ENCODE data around the gene SFMBT1. TPM values are rescaled to one million over a fixed set of nuclear protein-coding genes. Genes with fewer than 3 reads are reported as not detected.
A peak's percentile ranks its signal among the peaks of the same experiment; 100 is the strongest.

The SFMBT1 gene
- total RNA-seq, 2 donors from 2014 or later, result 6.9 to 17.6 TPM

GRCh38 chr3:53028641-53029040 lies 17.2 kb downstream of the SFMBT1 start:
- WGBS, 2 donors, result 88 to 89% methylated on average over 7 of the region's 7 CpGs
- DNase-seq, result no peak

DNA sequence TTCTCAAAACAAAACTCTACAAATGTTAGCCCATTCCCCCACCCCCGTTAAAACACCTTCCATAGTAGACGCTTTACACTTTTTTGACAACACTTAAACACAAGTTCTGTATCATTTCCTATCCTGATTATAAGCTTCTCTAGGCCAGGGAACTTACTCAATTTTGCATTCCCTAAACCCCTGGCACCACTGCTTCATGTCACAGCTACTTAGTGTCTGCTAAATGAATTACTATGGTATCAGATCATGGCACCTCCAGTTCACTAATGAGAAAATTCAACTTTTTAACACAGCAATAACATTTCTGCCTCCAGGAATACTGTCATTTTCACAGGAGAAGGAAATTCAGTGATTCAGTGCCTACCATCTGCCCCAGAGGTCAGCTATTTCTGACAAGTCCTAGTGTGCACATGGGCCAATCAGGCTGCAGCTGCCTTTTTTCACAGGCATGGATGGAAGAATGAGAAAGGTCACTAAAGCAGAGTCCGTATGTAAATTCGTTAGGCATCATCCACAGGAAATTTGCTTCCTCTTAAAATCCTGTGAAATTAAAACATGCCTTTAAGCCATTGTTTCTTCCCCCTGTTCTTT lies 18.5 kb downstream of the SFMBT1 start:
- Histone ChIP-seq H3K27me3 (no peaks in the 10 kb centered on the region), H3K36me3 (replicated peaks in 1 of 2; ENCODE audit: insufficient read depth in 1 of 2, low read depth in 2 of 2) (no peaks in the 10 kb centered on the region), H3K4me3 (no peak overlapping the region), H3K4me1 (peaks cover 19% of the 10 kb centered on the region), H3K9me3 (no peaks in the 10 kb centered on the region), H3K27ac (peak overlapping the region; percentile 5 to 68 (median 38))
- intact Hi-C loops (cut with DNase I), result no loop called here
- no peak for TF ChIP-seq POLR2A (IDR thresholded peaks at IDR 0.05)
- TF ChIP-seq, protein P1, sequence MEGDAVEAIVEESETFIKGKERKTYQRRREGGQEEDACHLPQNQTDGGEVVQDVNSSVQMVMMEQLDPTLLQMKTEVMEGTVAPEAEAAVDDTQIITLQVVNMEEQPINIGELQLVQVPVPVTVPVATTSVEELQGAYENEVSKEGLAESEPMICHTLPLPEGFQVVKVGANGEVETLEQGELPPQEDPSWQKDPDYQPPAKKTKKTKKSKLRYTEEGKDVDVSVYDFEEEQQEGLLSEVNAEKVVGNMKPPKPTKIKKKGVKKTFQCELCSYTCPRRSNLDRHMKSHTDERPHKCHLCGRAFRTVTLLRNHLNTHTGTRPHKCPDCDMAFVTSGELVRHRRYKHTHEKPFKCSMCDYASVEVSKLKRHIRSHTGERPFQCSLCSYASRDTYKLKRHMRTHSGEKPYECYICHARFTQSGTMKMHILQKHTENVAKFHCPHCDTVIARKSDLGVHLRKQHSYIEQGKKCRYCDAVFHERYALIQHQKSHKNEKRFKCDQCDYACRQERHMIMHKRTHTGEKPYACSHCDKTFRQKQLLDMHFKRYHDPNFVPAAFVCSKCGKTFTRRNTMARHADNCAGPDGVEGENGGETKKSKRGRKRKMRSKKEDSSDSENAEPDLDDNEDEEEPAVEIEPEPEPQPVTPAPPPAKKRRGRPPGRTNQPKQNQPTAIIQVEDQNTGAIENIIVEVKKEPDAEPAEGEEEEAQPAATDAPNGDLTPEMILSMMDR (IDR thresholded peaks at IDR 0.05), result no peak
- 40 to 46% methylated on average over 4 of the region's 4 CpGs for whole genome bisulfite sequencing, 2 donors
- DNase-seq (peak; percentile 74 to 89 (median 82)), ATAC-seq (peak; percentile 90)

More at GRCh38 chr3:53028641-53029040, 17.2 kb downstream of the SFMBT1 start:
- TF ChIP-seq, protein P1 (IDR thresholded peaks at IDR 0.05), result no peak
- TF ChIP-seq POLR2A (IDR thresholded peaks at IDR 0.05), result no peak
- Histone ChIP-seq H3K4me1 (peaks cover 23% of the 10 kb centered on the region), H3K27ac (peak overlapping the region in 1 of 4 donors; percentile 55), H3K4me3 (no peak overlapping the region), H3K27me3 (no peaks in the 10 kb centered on the region), H3K9me3 (no peaks in the 10 kb centered on the region), H3K36me3 (replicated peaks in 1 of 2; ENCODE audit: insufficient read depth in 1 of 2, low read depth in 2 of 2) (no peaks in the 10 kb centered on the region)
- no peak for ATAC-seq
- intact Hi-C loops (cut with DNase I), result no loop called here

DNA sequence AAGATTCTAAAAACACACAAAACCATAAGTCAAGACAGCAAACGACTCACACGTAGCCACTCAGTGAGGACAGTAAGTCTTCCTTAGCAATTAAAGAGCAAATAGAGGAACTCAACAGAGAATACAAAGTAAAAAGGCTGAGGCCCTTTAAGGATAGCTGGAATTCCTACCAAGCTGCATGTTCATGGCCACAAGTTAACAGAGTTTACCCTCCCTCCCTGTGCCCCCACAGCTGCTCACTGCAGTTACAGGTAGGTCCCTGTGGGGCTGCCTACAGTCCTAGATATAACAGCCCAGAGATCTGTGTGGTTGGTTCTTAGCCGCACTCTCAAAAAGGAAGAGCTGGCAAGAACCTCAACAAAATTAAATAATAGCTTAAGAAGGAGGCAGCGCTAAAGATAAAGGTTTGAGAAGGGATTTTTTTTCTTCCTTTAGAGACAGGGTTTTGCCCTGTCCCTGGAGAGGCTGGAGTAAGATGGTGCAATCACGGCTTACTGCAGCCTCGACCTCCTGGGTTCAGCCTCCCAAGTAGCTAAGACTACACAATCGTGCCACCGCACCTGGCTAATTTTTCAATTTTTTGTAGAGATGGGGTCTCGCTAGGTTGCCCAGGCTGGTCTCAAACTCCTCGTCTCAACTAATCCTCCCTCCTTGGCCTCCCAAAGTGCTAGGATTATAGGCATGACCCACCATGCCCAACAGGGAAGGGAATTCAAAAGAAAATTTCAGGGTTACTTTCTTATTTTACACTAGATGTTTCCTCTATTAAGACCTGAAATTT lies 19.3 kb downstream of the SFMBT1 start:
- Histone ChIP-seq H3K4me3 (no peak overlapping the region), H3K4me1 (peaks cover 19% of the 10 kb centered on the region), H3K9me3 (no peaks in the 10 kb centered on the region), H3K27me3 (no peaks in the 10 kb centered on the region), H3K36me3 (replicated peaks in 1 of 2; ENCODE audit: insufficient read depth in 1 of 2, low read depth in 2 of 2) (no peaks in the 10 kb centered on the region), H3K27ac (peak overlapping the region in 3 of 4 donors; percentile 22 to 68 (median 55))
- DNase-seq, result peak in 1 of 4 donors; percentile 40
- WGBS, 2 donors, result 45 to 54% methylated on average over 10 of the region's 10 CpGs
- intact Hi-C loops (cut with DNase I), result no loop called here
- TF ChIP-seq, protein P1 (IDR thresholded peaks at IDR 0.05), result no peak
- no peak for TF ChIP-seq POLR2A (IDR thresholded peaks at IDR 0.05)
- peak; percentile 45 for ATAC-seq

DNA sequence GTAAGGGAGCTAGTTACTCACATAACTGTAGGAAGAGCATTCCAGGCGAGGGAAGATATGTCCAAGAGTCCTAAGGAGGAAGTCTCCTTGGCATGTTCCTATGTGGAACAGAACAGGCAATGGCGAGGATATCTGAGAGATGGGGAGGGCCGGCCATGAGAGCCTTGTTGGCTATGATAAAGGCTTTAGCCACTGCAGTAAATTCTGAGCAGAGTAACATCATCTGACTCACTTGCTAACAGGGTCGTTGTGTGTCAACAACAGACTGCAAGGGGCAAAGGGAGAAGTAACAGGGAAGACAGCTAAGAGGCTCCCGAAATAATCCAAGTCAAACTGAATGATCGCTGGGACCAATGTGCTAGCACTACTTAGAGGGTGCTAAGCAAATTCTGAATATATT lies 21.6 kb downstream of the SFMBT1 start:
- Histone ChIP-seq H3K27ac (no peak overlapping the region), H3K9me3 (no peaks in the 10 kb centered on the region), H3K4me3 (no peak overlapping the region), H3K4me1 (peaks cover 22% of the 10 kb centered on the region), H3K27me3 (no peaks in the 10 kb centered on the region), H3K36me3 (replicated peaks in 1 of 2; ENCODE audit: insufficient read depth in 1 of 2, low read depth in 2 of 2) (no peaks in the 10 kb centered on the region)
- no peak for DNase-seq
- intact Hi-C loops (cut with DNase I), result no loop called here
- TF ChIP-seq POLR2A (IDR thresholded peaks at IDR 0.05), result no peak
- TF ChIP-seq, protein P1 (IDR thresholded peaks at IDR 0.05), result no peak
- WGBS, 2 donors, result 89 to 90% methylated on average over 6 of the region's 6 CpGs
- no peak for ATAC-seq
